NCI-H526 (cell line): ENCODE measurements around the gene EEF1B2.
"Not testable (repeated sequence)": the region's sequence is repeated elsewhere in the genome, so short reads cannot be mapped to it uniquely, and the experiment has no call there.

Experiments
- DNase-seq, 2 experiments: peaks; one replicate each; lab custom pipeline; 2025; lab: John Stamatoyannopoulos, UW

Gene EEF1B2

DNA sequence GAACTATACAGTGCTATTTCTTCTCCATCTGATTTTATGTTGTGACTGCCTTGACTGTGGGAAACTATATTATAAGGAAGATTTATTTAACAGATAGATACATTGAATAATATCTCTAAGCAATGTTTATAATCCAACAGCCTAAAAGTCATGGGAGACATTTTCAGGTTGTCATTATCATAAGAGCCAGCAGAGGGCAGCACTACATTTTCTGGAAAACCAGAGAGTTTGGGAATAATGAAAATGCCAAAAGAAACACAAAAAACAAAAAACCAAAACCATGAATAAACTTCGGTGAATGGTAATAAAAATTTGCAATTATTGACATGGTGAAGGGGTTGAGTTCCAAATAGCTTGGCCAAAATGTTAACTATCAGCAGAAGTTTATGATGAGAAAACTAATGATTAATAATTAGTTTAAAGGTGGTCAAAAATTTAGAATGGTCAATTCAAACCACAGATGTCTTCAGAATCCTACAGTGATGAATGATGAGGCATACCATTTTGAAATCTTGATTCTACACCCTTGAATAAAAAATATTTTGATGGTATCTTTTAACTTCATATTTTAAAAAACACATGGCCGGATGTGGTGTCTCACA, 4.7 kb downstream of the EEF1B2 start:
- peak in 1 of 2 experiments; percentile 33 for DNase-seq

DNA sequence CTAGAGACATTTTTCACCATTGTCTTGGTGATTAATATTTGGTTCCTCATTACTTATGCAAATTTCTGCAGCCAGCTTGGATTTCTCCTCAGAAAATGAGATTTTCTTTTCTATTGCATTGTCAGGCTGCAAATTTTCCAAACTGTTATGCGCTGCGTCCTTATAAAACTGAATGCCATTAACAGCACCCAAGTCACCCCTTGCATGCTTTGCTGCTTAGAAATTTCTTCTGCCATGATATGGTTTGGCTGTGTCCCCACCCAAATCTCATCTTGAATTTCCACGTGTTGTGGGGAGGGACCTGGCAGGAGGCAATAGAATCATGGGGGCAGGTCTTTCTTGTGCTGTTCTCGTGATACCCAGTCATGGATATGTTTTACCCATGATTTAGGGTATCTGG, 8.5 kb downstream of the EEF1B2 start:
- DNase-seq = not testable (repeated sequence)

DNA sequence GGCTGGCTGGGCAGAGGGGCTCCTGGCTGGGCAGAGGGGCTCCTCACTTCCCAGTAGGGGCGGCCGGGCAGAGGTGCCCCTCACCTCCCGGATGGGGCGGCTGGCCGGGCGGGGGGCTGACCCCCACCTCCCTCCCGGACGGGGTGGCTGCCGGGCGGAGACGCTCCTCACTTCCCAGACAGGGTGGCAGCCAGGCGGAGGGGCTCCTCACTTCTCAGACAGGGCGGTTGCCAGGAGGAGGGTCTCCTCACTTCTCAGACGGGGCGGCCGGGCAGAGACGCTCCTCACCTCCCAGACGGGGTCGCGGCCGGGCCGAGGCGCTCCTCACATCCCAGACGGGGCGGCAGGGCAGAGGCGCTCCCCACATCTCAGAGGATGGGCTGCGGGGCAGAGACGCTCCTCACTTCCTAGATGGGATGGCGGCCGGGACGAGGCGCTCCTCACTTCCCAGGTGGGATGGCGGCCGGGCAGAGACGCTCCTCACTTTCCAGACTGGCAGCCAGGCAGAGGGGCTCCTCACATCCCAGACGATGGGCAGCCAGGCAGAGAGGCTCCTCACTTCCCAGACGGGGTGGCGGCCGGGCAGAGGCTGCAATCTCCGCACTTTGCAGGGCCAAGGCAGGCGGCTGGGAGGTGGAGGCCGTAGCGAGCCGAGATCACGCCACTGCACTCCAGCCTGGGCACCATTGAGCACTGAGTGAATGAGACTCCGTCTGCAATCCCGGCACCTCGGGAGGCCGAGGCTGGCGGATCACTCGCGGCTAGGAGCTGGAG, 12.1 kb downstream of the EEF1B2 start:
- DNase-seq = not testable (repeated sequence)

DNA sequence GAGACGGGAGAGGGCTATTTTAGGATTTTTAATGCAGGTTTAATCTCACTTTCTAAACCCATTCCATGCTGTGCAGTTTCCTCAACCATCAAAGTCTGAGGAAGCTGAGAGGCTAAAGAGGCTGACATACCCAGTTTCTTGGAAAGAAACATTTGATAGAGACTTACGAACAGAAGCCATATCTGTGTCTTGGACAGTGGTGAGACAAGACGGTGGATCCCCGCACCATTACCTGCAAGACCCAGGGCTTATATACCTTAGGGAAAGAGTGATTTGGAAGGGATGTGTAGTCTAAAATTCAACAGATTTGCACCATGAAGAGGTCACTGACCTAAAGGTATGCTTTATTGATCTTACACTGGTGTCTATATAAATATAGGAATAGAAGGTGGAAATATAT, 13.5 kb downstream of the EEF1B2 start:
- no peak for DNase-seq

DNA sequence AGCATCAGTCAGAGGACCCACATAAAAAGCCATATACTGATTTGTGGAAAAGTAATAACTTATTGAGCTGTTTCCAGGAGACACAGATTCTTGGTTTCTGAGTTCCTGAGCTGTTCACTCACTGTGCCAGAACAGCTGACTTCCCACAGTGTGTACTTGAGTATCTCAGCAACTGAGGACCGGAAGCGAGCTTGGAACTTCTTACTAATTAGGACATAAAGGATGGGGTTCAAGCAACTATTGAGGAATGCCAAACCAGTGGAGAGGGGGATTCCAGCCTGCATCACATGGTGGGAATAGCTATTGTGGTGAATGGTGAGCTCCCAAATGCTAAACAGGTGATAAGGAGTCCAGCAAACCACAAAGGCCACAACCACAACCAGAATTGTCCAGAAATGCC, 16.4 kb downstream of the EEF1B2 start:
- no peak for DNase-seq

DNA sequence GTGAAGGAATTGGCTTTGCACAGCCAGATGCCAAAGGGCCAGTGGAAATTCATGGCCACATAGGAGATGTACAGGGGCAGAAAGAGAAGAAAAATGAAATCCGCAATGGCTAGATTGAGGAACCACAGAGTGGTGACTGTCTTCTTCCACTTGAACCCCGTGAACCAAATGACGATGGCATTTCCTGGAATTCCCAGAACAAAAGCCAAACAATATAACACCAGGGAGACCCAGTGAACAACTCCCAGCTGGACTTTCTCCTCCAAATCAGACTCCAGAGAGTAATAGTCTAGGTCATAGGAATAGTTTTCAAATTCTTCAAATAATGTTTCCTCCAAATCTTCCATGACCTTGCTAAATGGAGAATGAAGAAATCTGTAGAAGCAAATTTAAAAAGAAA, 17.2 kb downstream of the EEF1B2 start:
- DNase-seq = no peak

DNA sequence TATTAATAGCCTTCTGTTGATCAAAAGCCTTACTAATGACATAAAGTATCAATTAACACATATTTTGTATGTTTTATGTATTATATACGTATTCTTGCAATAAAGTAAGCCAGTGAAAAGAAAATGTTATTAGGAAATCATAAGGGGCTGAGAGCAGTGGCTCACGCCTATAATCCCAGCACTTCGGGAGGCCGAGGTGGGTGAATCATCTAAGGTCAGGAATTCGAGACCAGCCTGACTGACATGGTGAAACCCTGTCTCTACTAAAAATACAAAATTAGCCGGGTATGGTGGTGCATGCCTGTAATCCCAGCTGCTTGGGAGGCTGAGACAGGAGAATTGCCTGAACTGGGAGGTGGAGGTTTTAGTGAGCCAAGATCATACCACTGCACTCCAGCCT, 21.8 kb downstream of the EEF1B2 start:
- DNase-seq = not testable (repeated sequence)

DNA sequence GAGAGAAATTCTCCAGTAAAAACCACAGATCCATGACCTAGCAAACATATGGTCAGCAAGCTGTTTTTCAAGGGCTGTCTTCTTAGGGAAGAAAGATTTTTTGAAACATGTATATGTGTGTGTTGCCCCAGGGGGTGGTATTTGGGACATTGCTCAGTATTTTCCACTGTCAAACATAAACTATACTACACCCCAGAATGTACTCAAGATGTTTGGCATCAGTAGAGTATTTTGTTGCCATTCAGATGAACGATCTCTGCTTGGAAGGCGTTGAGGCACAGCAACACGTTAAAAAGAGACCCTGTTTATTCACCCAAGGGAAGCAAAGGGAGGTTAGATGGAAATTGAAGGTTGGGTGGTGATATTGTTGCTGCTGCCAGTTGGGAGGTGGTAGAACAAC, 30.0 kb downstream of the EEF1B2 start:
- DNase-seq = no peak

DNA sequence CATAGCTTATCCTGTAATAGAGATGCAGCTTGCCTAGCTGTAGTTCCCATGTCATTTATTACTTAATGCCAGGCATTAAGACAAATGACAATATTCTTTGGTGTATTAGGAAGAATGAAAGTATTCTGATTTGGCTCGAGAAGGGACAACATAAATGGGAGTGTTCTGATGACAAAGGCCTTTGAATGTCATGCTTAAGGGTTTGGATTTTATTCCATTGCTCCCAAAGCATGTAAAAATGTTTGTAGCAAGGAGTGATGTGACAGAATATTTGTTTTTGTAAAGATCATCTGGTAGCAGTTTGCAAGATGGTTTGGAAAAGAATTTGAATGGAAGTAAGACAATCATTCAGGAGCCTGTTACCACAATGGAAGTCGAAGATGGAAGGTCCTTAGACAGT, 30.4 kb downstream of the EEF1B2 start:
- DNase-seq = no peak

DNA sequence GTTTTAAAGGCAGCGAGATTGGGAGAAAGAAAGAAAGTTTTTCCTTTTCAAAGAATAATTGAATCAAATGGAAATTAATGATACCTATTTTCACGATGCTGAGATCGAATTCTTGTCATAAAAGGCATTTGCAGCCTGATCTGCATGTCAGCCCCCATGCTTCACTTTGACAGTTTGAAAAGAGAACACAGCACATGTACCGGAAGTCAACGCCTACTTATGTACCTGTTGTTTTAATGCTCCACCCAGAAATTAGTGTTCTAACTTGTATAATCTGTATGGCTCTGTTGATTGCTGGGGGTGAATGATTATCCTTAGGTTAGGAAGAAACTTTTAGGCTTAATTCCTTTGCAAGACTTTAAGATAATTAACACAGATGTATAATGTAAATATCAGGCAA, 31.0 kb downstream of the EEF1B2 start:
- no peak for DNase-seq

DNA sequence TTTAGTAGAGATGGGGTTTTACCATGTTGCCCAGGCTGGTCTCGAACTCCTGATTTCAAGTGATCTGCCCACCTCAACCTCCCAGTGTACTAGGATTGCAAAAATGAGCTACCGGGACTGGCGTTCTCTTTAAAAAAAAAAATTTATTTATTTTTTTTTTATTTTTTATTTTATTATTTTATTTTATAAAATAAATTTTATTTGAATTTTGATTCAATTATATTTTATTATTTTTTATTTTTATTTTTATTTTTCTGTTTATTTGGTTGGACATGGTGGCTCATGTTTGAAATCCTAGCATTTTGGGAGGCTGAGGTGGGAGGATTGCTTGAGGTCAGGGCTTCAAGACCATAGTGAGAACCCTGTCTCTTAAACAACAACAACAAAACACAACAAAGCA, 32.5 kb downstream of the EEF1B2 start:
- no peak for DNase-seq

DNA sequence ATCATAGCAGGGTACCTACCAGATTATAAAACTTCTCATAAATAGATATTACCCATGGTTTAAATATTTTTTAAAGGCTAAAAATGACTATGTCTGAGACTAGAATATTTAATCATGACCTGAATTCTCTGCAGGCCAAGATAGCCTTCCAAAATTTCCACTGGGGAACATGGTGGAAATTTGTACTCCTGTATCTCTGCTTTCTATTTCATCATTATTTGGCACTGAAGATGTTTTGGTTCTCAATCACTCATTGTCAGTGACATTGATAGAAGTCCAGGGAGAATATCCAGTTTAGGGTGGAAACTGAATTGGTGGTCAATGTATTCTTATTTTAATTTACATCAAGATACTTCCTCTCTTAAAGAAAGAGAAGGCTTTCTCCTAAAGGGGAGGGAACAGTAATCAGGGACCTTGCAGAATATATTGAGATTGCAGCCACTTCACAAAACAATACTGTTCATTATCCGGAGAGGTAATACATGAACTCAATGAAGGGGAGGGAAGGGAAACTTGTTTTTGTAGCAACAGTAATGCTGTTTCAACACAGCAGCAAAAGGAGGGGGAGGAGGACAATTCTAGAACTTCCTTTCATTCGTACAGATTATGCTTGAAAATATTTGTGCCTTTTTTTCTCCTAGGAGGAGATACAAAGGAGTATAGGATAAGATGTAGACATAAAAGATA, 34.1 kb downstream of the EEF1B2 start:
- DNase-seq = no peak

DNA sequence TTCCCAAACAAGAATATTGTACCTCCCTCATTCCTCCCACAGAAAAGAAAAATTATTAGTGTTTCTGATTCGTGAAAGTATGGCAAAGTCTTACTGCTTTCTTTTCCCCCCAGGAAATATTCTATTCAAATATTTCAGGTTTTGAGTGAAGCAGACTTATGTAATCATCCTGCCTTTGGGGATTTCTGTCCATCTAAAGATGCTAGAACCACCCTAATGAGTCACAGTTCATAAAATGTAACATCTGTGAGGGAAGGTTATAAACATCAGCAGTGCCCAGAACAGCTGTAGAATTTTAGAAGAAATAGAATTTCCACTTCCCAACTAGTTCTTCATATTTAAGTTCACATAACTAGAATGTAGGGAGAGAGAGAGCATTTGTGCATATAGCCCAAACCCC, 39.0 kb downstream of the EEF1B2 start:
- DNase-seq = no peak

DNA sequence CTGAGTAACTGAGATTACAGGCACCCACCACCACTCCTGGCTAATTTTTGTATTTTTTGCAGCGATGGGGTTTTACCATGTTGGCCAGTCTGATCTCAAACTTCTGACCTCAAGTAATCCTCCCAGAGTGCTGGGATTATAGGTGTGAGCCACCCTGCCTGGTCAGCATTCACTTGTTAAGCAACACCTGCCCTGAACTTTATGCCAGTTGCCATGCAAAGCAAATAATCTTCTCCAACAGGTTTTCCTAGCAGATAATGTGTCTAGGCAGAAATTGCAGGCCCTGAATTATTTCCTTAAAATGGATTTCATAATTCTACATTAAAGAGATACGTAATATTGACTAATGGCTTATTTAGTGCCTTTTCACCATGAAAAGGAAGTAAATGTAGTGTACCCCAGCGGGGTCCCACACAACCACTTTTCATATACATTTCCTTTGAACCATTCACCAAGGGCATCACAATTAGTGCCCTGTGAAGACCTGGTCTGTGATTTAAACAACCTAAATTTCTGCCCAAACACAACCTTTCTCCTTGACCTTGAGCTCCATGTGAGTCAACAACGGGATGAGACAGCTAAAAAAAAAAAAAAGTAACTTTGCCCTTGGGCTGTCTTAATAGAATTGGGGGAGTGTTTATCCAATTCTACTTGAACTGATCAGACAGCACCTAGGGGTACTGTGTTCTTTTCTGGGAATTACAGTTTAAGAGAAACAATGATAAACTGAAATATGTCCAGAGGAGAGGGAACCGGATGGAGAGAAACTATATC, 41.6 kb downstream of the EEF1B2 start:
- no peak for DNase-seq

DNA sequence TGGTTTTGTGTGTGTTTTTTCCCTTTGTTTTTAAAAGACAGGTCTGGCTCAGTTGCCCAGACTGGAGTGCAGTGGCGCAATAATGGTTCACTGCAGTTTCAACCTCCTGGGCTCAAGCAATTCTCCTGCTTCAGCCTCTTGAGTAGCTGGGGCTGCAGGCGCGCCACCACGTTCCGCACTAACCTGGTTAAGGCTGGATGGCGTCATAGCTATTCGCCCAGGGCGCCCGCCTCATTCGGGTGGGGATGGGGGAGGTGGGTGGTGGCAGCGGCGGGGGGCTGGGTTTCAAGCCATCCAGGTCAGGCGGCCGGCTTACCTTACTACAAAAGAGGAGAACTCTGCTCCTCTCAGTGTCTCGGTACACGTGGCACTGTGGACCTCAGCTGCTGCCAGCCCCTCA, 42.8 kb downstream of the EEF1B2 start:
- no peak for DNase-seq

DNA sequence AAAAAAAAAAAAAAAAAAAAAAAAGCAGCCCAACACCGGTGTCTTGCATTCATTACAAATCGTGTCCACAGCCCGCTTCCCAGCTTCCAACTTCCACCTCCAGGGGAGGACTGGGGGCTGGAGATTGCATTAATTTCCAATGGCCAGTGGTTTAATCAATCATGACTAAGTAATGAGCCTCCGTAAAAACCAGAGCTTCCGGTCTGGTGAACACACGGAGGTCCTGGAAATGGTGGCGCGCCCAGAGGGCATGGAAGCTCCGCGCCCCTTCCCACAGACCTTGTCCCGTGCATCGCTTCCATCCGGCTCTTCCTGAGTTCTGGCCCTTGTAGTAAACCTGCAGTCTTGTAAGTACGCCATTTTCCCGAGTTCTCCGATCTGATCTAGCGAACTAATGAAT, 43.6 kb downstream of the EEF1B2 start:
- DNase-seq = no peak

DNA sequence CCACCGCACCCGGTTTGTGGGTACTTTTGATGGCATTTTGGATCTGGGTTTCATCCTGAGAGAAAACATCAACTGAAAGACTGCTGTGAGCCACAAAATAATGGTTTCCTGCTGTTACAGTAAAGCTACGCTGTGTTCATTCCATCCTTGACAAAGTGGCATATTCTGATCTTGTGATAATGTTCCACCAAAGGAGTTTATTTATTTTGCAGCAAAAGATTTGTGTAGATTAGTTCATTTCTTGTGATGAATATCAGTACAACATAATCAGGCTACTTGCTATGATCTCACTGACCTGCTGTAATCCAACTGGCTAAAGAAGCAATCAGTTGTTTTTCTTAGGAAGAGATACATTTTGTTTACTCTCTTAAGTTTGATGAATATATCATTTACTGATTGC, 45.0 kb downstream of the EEF1B2 start:
- DNase-seq = no peak

DNA sequence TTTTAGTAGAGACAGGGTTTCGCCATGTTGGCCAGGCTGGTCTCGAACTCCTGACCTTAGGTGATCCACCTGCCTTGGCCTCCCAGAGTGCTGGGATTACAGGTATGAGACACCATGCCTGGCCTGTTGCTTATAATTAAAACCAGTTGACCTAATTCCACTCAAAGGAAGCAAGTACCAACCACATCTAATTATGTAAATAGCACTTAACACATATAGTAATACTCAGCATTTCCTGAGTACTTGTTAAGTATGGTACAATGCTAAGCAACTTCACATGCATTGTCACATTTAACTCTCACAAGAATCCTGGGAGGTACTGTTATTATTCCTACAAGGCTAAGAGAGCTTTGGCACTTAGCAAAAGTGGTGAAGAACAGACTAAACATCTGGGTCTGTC, 47.6 kb downstream of the EEF1B2 start:
- not testable (repeated sequence) for DNase-seq

DNA sequence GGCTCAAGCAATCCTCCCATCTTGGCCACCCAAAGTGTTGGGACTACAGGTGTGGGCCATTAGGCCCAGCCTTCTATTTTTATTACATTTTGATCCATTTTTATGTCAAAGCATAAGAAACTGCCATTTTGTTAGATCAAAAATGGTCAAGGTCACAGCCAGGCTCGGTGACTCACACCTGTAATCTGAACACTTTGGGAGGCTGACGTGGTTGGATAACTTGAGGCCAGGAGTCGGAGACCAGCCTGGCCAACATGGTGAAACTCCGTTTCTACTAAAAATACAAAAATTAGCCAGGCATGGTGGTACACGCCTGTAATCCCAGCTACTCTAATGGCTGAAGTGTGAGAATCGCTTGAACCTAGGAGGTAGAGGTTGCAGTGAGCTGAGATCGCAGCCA, 49.2 kb downstream of the EEF1B2 start:
- no peak for DNase-seq

DNA sequence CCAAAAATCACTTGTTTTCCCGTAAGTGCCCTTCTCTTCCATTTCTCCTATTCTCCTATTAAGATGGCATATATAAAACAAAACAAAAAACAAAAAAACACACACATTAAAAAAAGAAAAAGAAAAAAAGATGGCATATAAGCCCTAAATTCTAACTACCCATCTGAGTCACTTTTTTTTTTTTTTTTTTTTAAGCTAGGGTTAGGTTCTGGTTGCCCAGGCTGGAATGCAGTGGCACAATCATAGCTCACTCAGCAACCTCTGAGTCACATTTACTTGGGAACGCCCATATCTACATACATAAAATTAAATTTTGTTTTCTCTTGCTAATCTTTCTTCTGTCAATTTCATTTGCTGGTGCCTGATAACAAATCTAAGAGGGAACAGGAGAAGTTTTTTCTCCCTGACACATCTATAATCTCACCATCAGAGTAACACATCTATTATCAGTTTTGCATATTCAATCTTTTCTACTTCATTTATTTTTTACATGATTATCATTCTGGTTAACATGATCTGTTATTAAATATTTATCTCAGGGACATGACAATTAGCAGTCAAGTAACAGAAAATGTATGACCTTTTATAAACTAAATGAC, 52.1 kb downstream of the EEF1B2 start:
- no peak for DNase-seq
